ENCODE measurements around the gene RASSF7.

RASSF7 gene

GRCh38 chr11:581342-581741 is 20.6 kb downstream of the RASSF7 start:
- Histone ChIP-seq H3K79me2 (ENCODE audit: insufficient read depth, low read length) (peaks cover 56% of the 10 kb centered on the region), H4K20me1 (ENCODE audit: low read depth, low read length) (peaks cover 27% of the 10 kb centered on the region; the same call in 1 of the 2 replicates), H3F3A (ENCODE audit: insufficient read depth) (no peaks in the 10 kb centered on the region), H3K9ac (ENCODE audit: low read length) (no peak overlapping the region), H3K36me3 (ENCODE audit: low read length) (no peaks in the 10 kb centered on the region), H3K4me2 (ENCODE audit: low read depth, low read length, poor library complexity, severe bottlenecking) (no peak overlapping the region), H3K9me2 (replicated peaks; ENCODE audit: insufficient read depth, low read length) (no peaks in the 10 kb centered on the region), H3K27ac (ENCODE audit: low read depth, low read length) (no peak overlapping the region), H3K9me3 (ENCODE audit: insufficient read depth, low read length) (no peaks in the 10 kb centered on the region), H3K27me3 (ENCODE audit: low read length) (no peaks in the 10 kb centered on the region), H2AFZ (ENCODE audit: low read depth, low read length, severe bottlenecking) (no peak overlapping the region), H3K4me3 (ENCODE audit: insufficient read depth, low read length, poor library complexity, severe bottlenecking) (no peak overlapping the region)
- TF ChIP-seq CTCF (IDR thresholded peaks at IDR 0.05; ENCODE audit: insufficient read depth, low read length, poor library complexity, severe bottlenecking) (no peak), EZH2phosphoT487 (conservative IDR thresholded peaks at IDR 0.05; ENCODE audit: low read length) (no peak)

GRCh38 chr11:581752-582151 is 21.0 kb downstream of the RASSF7 start:
- no peaks in the 10 kb centered on the region for H3K27me3 ChIP-seq (ENCODE audit: low read length)
- peaks cover 56% of the 10 kb centered on the region for H3K79me2 ChIP-seq (ENCODE audit: insufficient read depth, low read length)
- no peak overlapping the region for H3K9ac ChIP-seq (ENCODE audit: low read length)
- H3K27ac ChIP-seq (ENCODE audit: low read depth, low read length): no peak overlapping the region
- no peak overlapping the region for H3K4me2 ChIP-seq (ENCODE audit: low read depth, low read length, poor library complexity, severe bottlenecking)
- H2AFZ ChIP-seq (ENCODE audit: low read depth, low read length, severe bottlenecking): no peak overlapping the region
- no peak overlapping the region for H3K4me3 ChIP-seq (ENCODE audit: insufficient read depth, low read length, poor library complexity, severe bottlenecking)
- no peaks in the 10 kb centered on the region for H3K9me2 ChIP-seq (replicated peaks; ENCODE audit: insufficient read depth, low read length)
- H3F3A ChIP-seq (ENCODE audit: insufficient read depth): no peaks in the 10 kb centered on the region
- H3K36me3 ChIP-seq (ENCODE audit: low read length): no peaks in the 10 kb centered on the region
- no peaks in the 10 kb centered on the region for H3K9me3 ChIP-seq (ENCODE audit: insufficient read depth, low read length)
- peaks cover 27% of the 10 kb centered on the region; the same call in 1 of the 2 replicates for H4K20me1 ChIP-seq (ENCODE audit: low read depth, low read length)
- TF ChIP-seq CTCF (IDR thresholded peaks at IDR 0.05; ENCODE audit: insufficient read depth, low read length, poor library complexity, severe bottlenecking) (no peak), EZH2phosphoT487 (conservative IDR thresholded peaks at IDR 0.05; ENCODE audit: low read length) (no peak)

- TF ChIP-seq EZH2phosphoT487 (conservative IDR thresholded peaks at IDR 0.05; ENCODE audit: low read length) (no peak), CTCF (IDR thresholded peaks at IDR 0.05; ENCODE audit: insufficient read depth, low read length, poor library complexity, severe bottlenecking) (no peak)
- H4K20me1 ChIP-seq (ENCODE audit: low read depth, low read length): peaks cover 11% of the 10 kb centered on the region; the same call in 1 of the 2 replicates
- H3K27ac ChIP-seq (ENCODE audit: low read depth, low read length): no peak overlapping the region
- peaks cover 30% of the 10 kb centered on the region for H3K79me2 ChIP-seq (ENCODE audit: insufficient read depth, low read length)
- no peaks in the 10 kb centered on the region for H3K9me3 ChIP-seq (ENCODE audit: insufficient read depth, low read length)
- H3K4me3 ChIP-seq (ENCODE audit: insufficient read depth, low read length, poor library complexity, severe bottlenecking): no peak overlapping the region
- no peak overlapping the region for H2AFZ ChIP-seq (ENCODE audit: low read depth, low read length, severe bottlenecking)
- no peak overlapping the region for H3K9ac ChIP-seq (ENCODE audit: low read length)
- H3K4me2 ChIP-seq (ENCODE audit: low read depth, low read length, poor library complexity, severe bottlenecking): no peak overlapping the region
- no peaks in the 10 kb centered on the region for H3K9me2 ChIP-seq (replicated peaks; ENCODE audit: insufficient read depth, low read length)
- no peaks in the 10 kb centered on the region for H3K27me3 ChIP-seq (ENCODE audit: low read length)
- 0 out of 2 replicates have a peak, but pooled peaks cover 5% of the 10 kb centered on the region for H3K36me3 ChIP-seq (ENCODE audit: low read length)
- H3F3A ChIP-seq (ENCODE audit: insufficient read depth): no peaks in the 10 kb centered on the region
Observed at GRCh38 chr11:584287-584686, 23.5 kb downstream of the RASSF7 start.
